ENCODE measurements around the gene ICE2.

The ICE2 gene

GRCh38 chr15:60385620-60386552 is 93.1 kb downstream of the ICE2 start:
- DNase-seq = no peak

GRCh38 chr15:60384526-60385126 is 94.3 kb downstream of the ICE2 start:
- DNase-seq = no peak

- no peak for DNase-seq
Measured at GRCh38 chr15:60384053-60384452, 94.9 kb downstream of the ICE2 start.

GRCh38 chr15:60382773-60383674 is 95.9 kb downstream of the ICE2 start:
- no peak for DNase-seq

GRCh38 chr15:60381148-60381788 is 97.7 kb downstream of the ICE2 start:
- DNase-seq = no peak

- no peak for DNase-seq
Measured at GRCh38 chr15:60379525-60380274, 99.2 kb downstream of the ICE2 start.

GRCh38 chr15:60379185-60379524 is 99.8 kb downstream of the ICE2 start:
- no peak for DNase-seq

GRCh38 chr15:60376677-60377095 is 102.3 kb downstream of the ICE2 start:
- DNase-seq = no peak

- no peak for DNase-seq
Measured at GRCh38 chr15:60375306-60375705, 103.6 kb downstream of the ICE2 start.

GRCh38 chr15:60374628-60375081 is 104.3 kb downstream of the ICE2 start:
- no peak for DNase-seq

- DNase-seq = no peak
Measured at GRCh38 chr15:60374209-60374608, 104.7 kb downstream of the ICE2 start.

GRCh38 chr15:60373745-60374144 is 105.2 kb downstream of the ICE2 start:
- no peak for DNase-seq

- no peak for DNase-seq
Measured at GRCh38 chr15:60373327-60373726, 105.6 kb downstream of the ICE2 start.

GRCh38 chr15:60372756-60373155 is 106.2 kb downstream of the ICE2 start:
- no peak for DNase-seq

- no peak for DNase-seq
Measured at GRCh38 chr15:60372227-60372626, 106.7 kb downstream of the ICE2 start.

- DNase-seq = no peak
Measured at GRCh38 chr15:60371175-60372051, 107.5 kb downstream of the ICE2 start.

GRCh38 chr15:60370869-60371136 is 108.1 kb downstream of the ICE2 start:
- no peak for DNase-seq

GRCh38 chr15:60370105-60370868 is 108.7 kb downstream of the ICE2 start:
- DNase-seq = no peak

GRCh38 chr15:60369696-60370095 is 109.2 kb downstream of the ICE2 start:
- no peak for DNase-seq

Data from KG1 (cell line).